HFFc6 (cell line): ENCODE measurements around the gene MEFV. TPM values are rescaled to one million over a fixed set of nuclear protein-coding genes. Genes with fewer than 3 reads are reported as not detected.
"Not testable (repeated sequence)": the region's sequence is repeated elsewhere in the genome, so short reads cannot be mapped to it uniquely, and the experiment has no call there.

Source experiments
- DNase-seq: peaks from one replicate; pipeline ENCODE4 v3.0.0-alpha.2; 2018
- H3K27ac Mint-ChIP-seq: 2 replicates; pipeline ENCODE4 v1.8.0; 2020; ENCODE audit warnings: mild to moderate bottlenecking, mixed read lengths
- H3K27me3 Mint-ChIP-seq: 2 replicates; pipeline ENCODE4 v1.8.0; 2021; ENCODE audit warnings: mild to moderate bottlenecking, moderate library complexity, mixed read lengths; ENCODE audit not compliant: insufficient read depth
- H3K36me3 Mint-ChIP-seq: 2 replicates; pipeline ENCODE4 v1.8.0; 2021; ENCODE audit warnings: low read depth, mixed read lengths
- H3K4me1 Mint-ChIP-seq: 2 replicates; pipeline ENCODE4 v1.8.0; 2020; ENCODE audit warnings: low read depth, mixed read lengths
- H3K4me3 Mint-ChIP-seq: 2 replicates; pipeline ENCODE4 v1.8.0; 2020; ENCODE audit warnings: mild to moderate bottlenecking, moderate library complexity, mixed read lengths
- H3K9me3 Mint-ChIP-seq: 2 replicates; pipeline ENCODE4 v1.8.0; 2020; ENCODE audit warnings: mild to moderate bottlenecking, mixed read lengths
- CTCF ChIP-seq: fragments of 200-600 bp; sonication (generic); IDR thresholded peaks from 2 replicates; pipeline ENCODE4 v1.5.0; 2021; ENCODE audit warnings: antibody characterized with exemption, mild to moderate bottlenecking
- total RNA-seq, 6 experiments: library from RNA; stranded (reverse); fragmentation: NEBNext Ultra II Directional; extraction: Animal tissue kit (Norgen Biotek cat#: 25700); gene quantifications; 2 replicates in 1 of 6; 3 replicates in 5 of 6; pipeline ENCODE4 v1.2.3, GENCODE V29; 2021

Gene MEFV
- total RNA-seq, 6 experiments from 2014 or later: 0.09 TPM; not detected in 5

DNA sequence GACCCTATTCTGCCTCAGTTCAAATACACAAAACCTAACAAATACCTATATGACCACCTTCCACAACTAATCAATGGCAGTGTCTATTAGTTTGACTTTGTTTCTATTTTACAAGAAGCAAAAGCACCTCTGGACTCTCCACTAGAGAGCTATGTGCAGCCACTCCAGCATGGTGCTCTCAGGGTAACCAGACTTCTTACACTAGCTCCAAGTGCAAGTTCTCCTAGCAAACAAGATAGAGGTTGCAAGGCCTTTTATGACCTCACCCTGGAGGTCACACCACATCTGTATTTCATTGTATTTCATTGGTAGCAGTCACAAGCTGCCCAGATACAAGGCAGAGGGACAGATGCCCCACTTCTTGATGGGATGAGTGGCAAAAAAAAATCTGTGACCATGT is 18.5 kb upstream of the MEFV start:
- Mint-ChIP-seq H3K4me3 (no peak overlapping the region), H3K36me3 (no peaks in the 10 kb centered on the region), H3K9me3 (no peaks in the 10 kb centered on the region), H3K4me1 (no peaks in the 10 kb centered on the region), H3K27ac (no peak overlapping the region), H3K27me3 (peaks cover 9% of the 10 kb centered on the region)
- TF ChIP-seq CTCF: no peak
- no peak for DNase-seq

DNA sequence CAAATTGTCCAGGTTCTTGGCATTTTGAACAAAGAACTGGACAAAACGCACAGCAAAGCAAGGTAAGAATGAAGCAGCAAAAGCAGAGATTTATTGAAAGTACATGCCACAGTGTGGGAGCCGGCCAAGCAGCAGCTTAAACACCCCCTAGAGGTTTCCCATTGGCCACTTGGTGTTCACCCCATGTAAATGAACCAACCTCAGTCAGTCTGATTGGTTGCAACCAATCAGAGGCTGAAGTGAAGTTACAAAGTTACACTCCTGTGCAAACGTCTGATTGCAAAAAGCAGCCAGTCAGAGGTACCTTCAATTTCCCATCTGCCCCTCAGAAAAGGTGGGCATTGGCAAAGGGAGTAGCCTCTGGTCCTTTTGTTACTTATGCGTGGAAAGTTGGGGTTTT is 18.1 kb upstream of the MEFV start:
- TF ChIP-seq CTCF: no peak
- H3K4me1 Mint-ChIP-seq: no peaks in the 10 kb centered on the region
- no peak overlapping the region; the same call in 1 of the 2 replicates for H3K27ac Mint-ChIP-seq
- H3K27me3 Mint-ChIP-seq: peaks cover 9% of the 10 kb centered on the region
- no peaks in the 10 kb centered on the region for H3K9me3 Mint-ChIP-seq
- no peak for DNase-seq
- no peaks in the 10 kb centered on the region for H3K36me3 Mint-ChIP-seq
- H3K4me3 Mint-ChIP-seq: no peak overlapping the region

GRCh38 chr16:3271281-3271680 is 14.8 kb upstream of the MEFV start:
- not testable (repeated sequence) for H3K9me3 Mint-ChIP-seq, H3K4me1 Mint-ChIP-seq, DNase-seq, H3K27me3 Mint-ChIP-seq, H3K27ac Mint-ChIP-seq, H3K4me3 Mint-ChIP-seq, H3K36me3 Mint-ChIP-seq

DNA sequence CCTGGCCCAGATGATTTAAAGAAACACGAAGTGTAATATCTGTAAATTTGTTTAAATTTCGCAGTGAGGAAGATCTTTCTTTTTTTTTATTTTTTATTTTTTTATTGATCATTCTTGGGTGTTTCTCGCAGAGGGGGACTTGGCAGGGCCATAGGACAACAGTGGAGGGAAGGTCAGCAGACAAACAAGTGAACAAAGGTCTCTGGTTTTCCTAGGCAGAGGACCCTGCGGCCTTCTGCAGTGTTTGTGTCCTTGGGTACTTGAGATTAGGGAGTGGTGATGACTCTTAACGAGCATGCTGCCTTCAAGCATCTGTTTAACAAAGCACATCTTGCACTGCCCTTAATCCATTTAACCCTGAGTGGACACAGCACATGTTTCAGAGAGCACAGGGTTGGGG is 14.3 kb upstream of the MEFV start:
- H3K36me3 Mint-ChIP-seq, H3K27ac Mint-ChIP-seq, H3K27me3 Mint-ChIP-seq, H3K4me1 Mint-ChIP-seq, DNase-seq, H3K9me3 Mint-ChIP-seq, H3K4me3 Mint-ChIP-seq: not testable (repeated sequence)

GRCh38 chr16:3268294-3268693 is 11.9 kb upstream of the MEFV start:
- H3K4me1 Mint-ChIP-seq: peaks cover 18% of the 10 kb centered on the region
- no peaks in the 10 kb centered on the region for H3K36me3 Mint-ChIP-seq
- no peak for TF ChIP-seq CTCF
- DNase-seq: no peak
- H3K27me3 Mint-ChIP-seq: peaks cover 3% of the 10 kb centered on the region; the same call in 1 of the 2 replicates
- no peak overlapping the region for H3K27ac Mint-ChIP-seq
- H3K4me3 Mint-ChIP-seq: no peak overlapping the region
- no peaks in the 10 kb centered on the region for H3K9me3 Mint-ChIP-seq

DNA sequence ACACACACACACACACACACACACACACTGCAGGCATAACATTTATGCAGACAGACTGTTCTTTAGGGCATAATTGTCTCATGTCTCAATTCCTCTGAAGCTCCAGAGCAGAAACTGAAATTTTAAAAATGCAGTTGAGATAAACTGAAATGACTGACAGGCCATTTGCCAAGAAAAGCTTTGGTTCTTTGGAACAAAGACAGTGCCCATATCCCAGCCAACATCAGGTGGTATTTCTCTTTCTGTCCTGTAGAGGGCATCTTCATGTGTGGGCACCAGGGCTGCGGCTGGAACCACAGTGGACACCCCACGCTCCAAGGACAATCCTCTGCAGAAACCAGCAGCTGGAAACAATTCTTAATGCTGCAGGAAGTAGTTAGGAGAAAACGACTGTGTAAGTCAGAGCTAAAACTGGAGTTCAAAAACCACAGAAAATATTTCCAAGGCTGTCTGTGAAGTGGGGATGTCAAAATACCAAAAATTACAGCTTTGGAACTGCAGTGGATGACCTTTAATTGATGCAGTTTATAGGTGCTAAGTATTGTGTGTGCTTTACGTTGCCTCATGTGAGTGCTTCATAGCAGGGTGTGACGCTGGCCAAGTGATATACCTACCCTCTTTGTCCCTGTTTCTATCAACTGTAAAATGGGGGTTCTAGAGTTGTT is 10.6 kb upstream of the MEFV start:
- H3K4me3 Mint-ChIP-seq: no peak overlapping the region; the same call in 1 of the 2 replicates
- peaks cover 27% of the 10 kb centered on the region for H3K4me1 Mint-ChIP-seq
- no peaks in the 10 kb centered on the region for H3K9me3 Mint-ChIP-seq
- peak; percentile 55 for DNase-seq
- H3K36me3 Mint-ChIP-seq: no peaks in the 10 kb centered on the region
- H3K27me3 Mint-ChIP-seq: 0 out of 2 replicates have a peak, but pooled peaks cover 3% of the 10 kb centered on the region
- no peak overlapping the region for H3K27ac Mint-ChIP-seq
- TF ChIP-seq CTCF: peak; percentile 81
